HG03521 (cell line): Measurements from ENCODE around the gene KIF26B.

Experiments
- ATAC-seq: cut with Tn5 transposase; IDR thresholded peaks from one replicate; pipeline ENCODE4 v1.9.1; 2021; ENCODE audit warnings: mild to moderate bottlenecking, moderate library complexity; ENCODE audit not compliant: unreplicated experiment

KIF26B gene

DNA sequence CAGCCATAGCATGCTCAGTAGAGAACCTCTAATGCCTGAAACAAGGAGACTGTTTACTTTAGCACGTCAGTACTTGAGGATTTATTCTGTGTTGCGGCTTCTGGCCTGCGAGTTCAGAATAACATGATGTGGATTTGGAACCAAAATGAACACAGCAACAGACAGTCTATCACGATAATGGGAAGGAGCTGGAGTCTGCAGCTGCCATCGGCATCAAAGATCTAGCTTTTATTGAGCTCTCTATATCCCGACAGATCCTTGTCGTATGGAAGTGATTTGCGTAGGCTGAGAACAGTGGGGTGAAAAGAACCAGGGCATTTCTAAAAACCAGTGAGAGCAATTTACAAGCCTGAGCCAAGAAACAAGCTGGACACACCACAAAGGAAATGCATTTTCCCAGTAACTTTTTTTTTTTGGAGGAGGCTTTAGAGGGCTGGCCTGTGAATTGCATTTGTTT lies 294.2 kb downstream of the KIF26B start:
- ATAC-seq, result no peak

DNA sequence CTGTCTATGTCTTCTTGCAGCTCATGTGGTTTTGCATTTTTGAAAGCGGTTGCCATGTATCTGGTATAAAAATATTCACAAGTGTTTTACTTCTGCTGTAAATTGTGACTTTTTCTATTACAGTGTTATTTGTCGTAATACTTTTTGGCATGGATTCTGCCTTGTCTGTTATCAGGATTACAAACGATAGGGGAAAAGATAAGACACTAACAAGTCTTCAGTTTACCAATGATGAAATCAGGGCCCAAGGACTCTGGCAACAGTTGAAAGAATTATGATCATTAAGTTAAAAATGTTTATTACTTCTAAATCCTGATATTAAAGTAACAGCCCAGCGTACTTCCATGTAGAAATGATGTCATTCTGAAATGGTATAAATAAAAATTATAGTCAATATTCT lies 298.8 kb downstream of the KIF26B start:
- ATAC-seq, result no peak

DNA sequence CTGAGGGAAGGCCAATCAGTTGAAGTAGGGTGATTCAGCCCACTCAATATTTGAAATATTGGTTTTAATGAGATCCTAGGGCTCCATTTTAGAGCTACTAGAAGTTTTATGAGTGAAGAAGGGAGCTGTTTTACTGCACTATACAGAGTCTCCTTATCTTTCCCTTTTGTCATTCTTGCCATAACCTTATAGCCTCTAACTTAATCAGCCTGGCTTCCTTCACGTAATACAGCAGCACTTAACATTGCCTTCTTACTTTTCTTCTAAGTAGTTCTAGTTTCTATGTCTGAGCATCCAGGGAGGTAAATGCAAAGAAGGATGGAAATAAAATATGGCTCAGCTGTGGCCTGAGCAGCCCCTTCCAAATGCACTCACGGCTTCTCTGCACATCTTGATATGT lies 299.3 kb downstream of the KIF26B start:
- no peak for ATAC-seq

DNA sequence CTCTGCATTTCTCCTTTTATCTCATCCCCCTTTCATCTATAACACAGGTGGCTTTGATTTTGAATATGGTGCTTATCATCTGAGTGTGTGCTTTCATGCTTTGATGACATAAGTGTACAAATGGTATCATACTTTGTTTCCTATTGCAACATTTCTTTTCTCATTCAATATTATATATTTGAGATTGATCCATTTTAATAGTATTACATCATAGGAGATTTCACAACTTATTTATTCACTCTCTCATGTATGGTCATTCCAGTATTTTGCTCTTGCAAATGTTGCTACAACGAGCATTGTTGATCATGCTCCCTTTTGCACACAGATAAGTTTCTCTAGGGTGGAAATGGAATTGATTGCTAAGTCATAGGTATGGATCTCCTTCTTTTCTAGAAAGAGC lies 302.8 kb downstream of the KIF26B start:
- no peak for ATAC-seq

DNA sequence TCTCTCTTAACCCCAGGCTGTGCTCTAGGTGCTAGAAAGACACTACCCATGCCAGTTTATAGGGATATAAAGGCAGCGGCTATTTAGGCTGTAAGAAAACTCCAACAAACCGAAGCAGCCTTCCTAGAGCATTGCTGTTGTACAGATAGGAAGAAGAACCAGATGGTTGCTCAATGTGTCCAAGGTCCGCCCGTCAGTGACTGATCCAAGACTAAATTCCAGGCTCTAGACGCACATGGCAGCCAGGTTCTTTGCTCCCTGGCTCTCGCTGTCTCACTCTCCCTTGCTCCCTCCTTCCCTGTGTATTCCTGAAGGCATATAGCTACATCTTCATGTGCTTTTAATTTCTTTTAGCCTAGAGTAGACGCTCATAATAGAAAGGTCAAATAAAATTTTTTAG lies 303.4 kb downstream of the KIF26B start:
- no peak for ATAC-seq

DNA sequence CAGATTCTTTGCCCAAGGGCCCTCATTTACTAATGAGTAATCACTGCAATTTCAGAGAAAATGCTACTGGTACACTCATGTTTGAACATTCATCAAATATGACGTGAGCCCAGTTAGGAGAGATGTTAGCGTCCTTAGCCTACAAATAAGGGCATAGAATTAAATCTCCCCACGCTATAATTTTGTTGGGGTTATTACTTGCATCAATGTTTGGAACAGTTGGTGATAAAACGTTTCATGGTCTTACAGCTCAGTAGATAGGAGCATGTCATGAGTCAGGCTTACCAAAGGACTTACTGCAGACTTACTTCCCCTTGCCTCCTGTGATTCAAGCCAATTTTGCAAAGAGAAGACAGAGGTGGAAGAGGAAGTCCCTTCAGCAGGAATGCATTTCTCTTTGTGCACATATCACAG lies 304.0 kb downstream of the KIF26B start:
- ATAC-seq, result no peak

DNA sequence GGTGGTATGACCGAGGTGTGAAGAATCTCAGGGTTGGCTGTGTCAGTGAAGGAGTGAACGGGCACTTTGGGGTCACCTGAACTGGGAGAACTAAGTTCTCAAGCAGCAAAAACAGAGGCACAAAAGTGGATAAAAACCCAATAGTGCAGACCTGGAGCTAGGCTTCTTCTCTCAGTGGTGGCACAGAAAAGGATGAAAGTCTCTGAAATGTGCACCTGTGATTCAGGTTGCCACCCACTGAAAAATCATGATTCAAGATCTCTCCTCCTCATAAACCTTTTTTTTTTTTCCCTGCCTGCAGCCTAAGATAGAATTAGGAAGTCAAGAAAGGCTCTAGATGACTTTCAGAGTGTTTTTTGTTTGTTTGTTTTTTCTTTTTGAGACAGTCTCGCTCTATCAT lies 304.8 kb downstream of the KIF26B start:
- ATAC-seq, result no peak

DNA sequence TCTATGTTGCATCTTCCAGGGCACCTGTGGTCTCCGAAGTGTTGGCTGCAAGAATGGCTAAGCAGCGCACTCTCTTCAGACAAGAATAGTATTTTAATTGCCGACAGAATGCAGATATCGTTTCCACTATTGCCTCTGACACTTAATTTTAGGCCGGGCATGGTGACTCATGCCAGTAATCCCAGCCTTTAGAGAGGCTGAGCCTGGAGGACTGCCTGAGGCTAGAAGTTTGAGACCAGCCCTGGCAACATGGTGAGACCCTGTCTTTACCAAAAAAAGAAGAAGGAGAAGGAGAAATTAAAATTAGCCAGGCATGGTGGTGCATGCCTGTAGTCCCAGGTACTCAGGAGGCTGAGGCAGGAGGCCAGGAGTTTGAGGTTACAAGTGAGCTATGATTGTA lies 306.9 kb downstream of the KIF26B start:
- no peak for ATAC-seq

DNA sequence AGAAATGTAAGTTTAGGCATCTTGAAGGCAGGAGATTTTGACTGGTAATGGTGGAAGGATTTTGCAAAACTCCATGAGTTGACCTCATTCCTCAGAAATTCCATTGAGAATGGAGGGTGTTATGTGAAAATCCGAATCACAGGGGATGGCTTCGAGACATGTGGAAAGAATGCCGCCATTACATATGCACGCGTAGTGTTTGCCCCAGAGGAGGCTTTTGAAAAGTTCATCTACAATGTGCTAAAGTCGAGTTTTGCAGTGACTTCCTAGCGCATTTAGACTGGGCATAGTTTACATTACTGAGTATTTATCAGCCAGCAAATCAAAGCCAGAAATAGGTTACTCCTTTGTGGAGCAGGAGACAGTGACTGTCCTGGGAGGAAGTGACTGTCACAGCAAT lies 307.4 kb downstream of the KIF26B start:
- no peak for ATAC-seq

DNA sequence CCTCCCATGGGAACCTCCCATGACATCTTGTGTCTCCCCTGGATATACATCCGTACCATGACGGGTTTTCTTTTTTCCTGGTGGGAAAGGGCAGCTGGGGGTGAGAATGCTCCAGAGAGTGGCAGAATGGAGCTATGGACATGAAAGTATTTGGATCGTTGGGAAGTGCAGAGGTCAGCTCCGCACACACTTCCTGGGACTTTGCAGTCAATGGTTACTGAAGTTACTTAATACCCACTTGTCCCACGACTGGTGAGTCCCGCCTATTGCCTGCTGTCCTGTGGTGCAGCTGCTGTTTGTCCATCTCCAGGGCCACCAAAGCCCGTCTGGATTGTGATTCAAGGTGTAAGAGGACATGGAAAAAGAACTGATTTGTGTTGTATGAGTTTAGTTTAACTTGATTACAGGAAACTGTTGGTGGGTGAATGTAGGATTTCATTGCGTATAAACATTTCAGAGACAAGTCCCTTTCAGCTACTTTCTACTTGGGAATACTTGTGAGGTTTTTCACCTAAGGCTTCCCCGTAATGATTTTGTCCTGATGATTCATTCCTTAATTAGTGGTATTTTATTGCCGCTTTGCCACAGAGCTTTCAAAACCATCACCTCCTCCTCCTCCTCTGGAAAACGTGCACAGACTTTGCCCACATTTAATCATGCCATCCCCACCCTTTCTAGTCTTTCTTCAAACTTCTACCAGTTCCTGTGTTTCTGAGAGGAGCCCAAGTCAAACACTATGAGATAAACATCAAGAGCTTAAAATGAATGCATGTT lies 308.8 kb downstream of the KIF26B start:
- ATAC-seq, result no peak

DNA sequence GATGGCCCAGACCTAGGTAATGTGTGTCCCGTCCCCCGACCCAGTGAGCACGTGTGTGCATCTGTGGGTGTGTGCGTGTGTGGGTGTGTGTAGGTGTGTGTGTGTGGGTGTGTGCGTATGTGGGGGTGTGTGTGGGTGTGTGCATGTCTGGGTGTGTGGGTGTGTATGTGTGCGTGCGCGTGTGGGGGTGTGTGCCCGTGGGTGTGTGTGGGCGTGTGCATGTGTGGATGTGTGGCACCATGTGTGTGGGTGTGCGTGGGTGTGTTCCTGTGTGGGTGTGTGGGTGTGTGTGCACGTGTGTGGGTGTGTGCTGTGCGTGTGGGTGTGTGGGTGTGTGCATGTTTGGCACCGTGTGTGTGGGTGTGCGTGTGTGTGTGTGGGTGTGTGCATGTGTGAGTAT lies 309.5 kb downstream of the KIF26B start:
- no peak for ATAC-seq

DNA sequence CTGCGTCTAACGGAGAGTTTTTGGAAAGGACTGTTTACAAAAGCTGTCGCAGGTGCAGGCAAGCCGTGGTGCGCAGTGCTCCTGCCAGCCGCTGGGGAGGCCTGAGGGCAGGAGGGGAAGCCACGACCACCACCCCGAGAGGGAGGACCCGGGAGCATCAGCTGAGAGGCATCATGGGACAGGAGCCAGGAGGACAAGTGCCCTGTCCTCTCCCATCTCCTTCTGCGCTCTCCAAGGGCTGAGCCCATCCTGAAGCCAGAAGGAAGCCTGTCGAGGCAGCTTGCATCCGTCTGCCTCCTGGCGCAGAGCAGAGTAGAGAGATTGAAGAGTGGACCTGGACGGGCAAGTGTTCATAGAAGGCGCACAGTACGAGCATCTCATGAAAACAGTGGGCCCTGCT lies 310.9 kb downstream of the KIF26B start:
- no peak for ATAC-seq

DNA sequence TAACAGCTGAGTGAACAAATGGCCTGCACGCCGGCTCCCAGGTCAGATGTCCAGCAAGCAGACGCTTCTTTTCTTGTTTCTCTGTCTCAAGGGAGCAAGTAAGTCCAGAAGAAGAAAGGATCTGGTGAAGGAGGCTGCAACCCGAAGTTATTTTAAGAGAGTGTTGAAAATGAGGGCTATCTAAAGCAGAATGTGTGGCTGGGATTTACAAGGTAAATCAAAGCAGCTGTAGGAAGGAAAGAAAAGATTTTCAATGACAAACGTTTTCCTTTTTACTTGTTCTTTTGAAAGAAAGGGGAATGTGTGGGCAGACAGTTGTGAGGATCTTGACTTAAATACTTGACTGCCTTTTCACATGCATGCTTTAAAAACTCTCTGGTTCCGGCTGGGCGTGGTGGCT lies 311.5 kb downstream of the KIF26B start:
- no peak for ATAC-seq

DNA sequence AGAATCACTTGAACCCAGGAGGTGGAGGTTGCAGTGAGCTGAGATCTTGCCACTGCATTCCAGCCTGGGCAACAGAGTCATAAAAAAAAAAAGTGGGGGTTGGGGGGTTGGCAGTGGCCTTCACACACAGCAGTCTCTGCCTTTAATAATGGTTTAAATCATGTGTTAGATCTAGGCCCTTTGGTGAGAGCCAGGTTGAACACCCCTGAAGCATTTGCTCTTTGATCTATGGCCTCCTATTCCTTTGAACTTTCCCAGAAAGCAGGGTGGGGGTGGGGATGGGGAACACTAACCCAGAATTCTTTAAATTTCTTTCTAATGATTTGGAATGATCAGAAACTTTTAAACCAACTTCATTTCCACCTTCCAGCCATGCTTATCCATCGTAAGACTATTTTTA lies 313.0 kb downstream of the KIF26B start:
- no peak for ATAC-seq

DNA sequence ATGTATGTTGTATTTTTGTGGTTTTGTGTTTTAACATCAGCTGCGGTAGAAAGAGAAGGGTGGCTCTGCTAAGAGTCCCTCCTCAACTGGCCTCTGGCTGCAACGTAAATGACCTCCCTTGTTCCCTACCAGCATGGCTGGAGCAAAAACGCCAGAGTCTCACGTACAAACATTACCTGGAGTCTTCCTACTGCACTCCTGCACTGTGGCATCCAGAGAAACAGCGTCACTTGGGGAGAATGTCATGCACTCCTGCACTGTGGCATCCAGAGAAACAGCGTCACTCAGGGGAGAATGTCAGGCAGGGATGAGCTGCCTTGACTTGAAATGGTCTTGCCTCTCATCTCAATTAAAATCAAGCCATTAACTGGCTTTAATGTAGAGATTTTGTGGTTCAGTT lies 314.2 kb downstream of the KIF26B start:
- no peak for ATAC-seq

DNA sequence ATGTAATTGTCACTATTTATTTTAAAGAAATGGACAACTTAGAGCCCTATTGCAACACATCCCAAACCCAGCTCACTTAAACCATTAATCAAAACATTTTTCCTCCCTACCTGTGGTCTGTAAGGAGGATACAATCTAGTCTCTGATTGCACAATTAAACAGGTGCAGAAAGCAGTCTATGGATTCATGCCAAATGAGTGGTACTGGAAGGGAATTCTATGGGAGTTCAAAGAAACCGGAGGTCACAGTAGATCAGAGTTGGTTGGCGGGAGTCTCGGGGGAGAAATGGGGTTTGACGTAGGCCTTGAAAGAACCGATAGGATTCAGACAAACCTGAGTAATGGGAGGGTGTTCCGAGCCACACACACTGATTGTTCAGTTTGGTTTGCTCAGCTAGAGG lies 314.9 kb downstream of the KIF26B start:
- no peak for ATAC-seq

DNA sequence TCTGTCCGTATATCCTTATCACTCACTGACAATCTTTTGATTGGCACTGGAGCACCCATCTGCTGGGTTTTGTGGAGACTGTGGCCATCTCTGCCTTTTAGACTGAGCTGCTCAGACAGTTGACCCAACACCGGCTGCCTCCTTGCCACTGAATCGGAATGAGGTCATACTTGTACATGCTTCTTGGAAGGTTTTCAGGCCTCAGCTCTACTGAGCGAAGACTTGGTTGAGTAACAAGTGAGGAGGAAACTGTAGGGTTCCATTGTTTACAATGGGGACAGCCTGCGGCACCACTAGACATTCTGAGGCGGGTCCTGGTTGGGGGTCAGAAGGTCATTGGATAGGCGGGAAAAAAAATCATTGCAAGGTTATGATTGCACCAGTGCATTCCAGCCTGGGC lies 320.3 kb downstream of the KIF26B start:
- ATAC-seq, result no peak

DNA sequence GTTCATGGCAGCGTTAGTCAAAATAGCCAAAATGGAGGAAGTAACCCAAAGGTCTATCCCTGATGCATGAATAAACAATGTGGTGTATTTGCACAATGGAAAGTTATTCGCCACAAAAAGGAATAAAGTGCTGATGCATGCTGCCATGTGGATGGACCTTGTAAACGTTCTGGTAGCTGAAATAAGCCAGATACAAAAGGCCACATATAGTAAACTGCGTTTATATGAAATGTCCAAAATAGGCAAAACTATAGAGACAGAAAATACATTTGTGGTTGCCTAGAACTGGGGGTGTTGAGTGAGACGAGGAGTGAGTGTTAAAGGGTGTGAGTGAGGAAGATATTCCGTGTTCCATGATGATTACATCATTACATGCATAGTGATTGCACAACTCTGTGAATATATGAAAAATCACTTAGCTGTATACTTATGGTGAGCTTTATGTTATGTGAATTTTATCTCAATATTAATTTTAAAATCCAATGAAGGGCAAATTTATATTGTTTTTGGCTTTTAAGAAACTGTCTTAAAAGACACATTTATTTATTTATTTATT lies 321.3 kb downstream of the KIF26B start:
- ATAC-seq, result no peak

DNA sequence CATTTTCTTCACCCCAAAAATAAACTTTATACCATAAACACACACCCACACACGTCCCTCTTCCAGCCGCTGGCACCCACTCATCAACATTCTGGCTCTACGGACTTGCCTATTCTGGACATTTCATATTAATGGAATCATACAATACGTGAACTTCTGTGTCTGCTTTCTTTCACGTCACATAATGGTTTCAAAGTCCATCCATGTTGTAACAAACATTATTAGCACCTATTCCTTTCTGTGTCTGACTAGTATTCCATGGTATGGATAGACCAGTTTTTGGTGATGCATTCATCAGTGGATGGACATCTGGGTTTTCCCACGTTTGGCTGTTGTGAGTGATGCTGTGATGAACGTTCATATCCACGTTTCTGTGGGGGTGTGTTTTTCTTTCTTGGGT lies 323.2 kb downstream of the KIF26B start:
- no peak for ATAC-seq

DNA sequence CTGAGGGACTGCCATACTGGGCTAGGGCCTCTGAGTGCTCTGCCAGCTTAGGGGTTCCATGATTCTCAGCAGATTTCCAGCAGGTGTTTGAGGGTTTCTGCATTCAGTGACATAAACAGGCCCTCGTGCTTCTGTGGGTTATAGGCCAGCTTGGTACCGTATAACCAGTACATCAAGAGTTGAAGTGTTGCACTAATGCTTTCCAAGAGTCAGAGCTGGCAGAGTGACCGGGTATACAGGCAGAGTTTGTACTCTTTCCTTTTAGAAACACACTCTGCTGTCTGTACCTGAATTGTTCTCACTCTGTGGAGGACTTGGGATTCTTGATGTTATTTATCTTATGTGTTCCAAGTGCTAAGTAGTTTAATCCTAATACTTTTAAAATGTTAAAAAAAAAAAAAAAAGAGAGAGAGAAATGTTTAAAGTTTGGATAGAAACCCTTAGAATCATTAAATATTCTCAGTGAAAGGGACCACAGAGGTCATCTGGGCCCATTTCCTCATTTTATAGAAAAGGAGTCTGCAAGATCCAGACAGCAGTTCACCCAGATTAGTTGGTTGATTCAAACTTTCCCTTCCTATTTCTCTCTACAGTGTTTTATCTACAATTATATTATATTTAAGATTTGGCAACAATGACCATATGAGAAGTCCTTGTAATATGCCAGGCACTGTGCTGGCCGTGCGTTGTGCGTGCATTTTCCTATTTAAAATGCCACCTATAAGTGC lies 325.8 kb downstream of the KIF26B start:
- ATAC-seq, result no peak

DNA sequence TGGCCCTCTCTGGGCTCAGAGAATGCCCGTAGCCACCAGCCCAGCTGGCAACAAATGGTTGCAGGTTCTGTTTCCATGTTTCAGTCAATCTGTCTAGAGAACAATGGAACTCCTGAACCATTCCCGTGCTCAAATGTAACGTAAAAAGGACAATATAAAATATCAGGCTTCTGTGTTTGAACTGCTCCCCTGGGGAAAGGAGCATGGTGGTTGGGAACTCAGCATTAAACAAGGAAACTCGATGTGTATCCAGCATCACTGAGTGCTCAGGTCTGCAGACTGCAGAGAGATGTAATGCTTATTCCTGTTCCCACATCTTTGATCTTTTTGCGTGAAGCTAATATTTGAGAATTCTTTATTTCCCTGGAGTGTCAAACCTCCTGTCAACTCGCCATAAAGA lies 326.5 kb downstream of the KIF26B start:
- no peak for ATAC-seq

DNA sequence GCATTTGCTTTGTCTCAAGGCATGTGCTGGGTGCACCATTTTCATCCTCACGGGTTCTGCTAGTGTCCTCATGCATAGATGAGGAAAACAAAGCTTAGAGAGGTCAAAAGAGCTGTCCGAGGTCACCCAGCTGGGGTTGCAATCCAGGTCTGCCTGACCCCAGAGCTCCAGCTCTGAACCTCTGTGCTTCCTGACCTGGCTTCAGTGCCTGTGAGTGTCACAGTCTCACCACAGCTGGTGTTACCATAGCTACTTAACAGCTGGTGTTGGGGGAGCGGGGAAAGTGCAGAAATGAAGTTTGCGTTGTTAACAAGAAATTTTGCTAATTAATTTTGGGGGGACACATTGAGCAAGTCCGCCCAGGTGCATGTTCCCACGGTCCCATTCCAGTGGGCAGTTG lies 328.5 kb downstream of the KIF26B start:
- no peak for ATAC-seq
